CD14-positive monocyte (primary cell): ENCODE data around the gene DUSP9. TPM values are rescaled to one million over a fixed set of nuclear protein-coding genes. Genes with fewer than 3 reads are reported as not detected.

Source experiments
- DNase-seq, 3 donors: peaks; one replicate each; pipeline ENCODE4 v3.0.0-alpha.2; 2011 to 2022
- H2AFZ ChIP-seq: 2 replicates; pipeline ENCODE4 v1.6.0; 2012; ENCODE audit warnings: mild to moderate bottlenecking, low read depth, low read length, inconsistent platforms; ENCODE audit not compliant: insufficient read depth, poor library complexity, severe bottlenecking
- H3K27ac ChIP-seq, 2 donors: 1 replicate in 1 of 2; 2 replicates in 1 of 2; pipeline ENCODE4 v1.5.1; 2012 to 2013; ENCODE audit warnings: low read length in 2 of 2, control low read depth in 1 of 2, inconsistent platforms in 1 of 2, low read depth in 1 of 2, mild to moderate bottlenecking in 1 of 2
- H3K27me3 ChIP-seq, 2 donors: one replicate each; pipeline versions ENCODE4 v1.6.0 to v1.6.1; 2011 to 2013; ENCODE audit warnings: low read length in 2 of 2; ENCODE audit not compliant: control insufficient read depth in 2 of 2, insufficient read depth in 2 of 2
- H3K36me3 ChIP-seq, 2 donors: replicated peaks in 1 of 2; 1 replicate in 1 of 2; 2 replicates in 1 of 2; pipeline versions ENCODE4 v1.5.1 to v1.6.1; 2012 to 2013; ENCODE audit warnings: low read length in 2 of 2, control low read depth in 1 of 2, inconsistent platforms in 1 of 2, mild to moderate bottlenecking in 1 of 2; ENCODE audit not compliant: insufficient read depth in 2 of 2, control insufficient read depth in 1 of 2
- H3K4me1 ChIP-seq, 2 donors: 1 replicate in 1 of 2; 2 replicates in 1 of 2; pipeline versions ENCODE4 v1.5.1 to v1.6.1; 2012 to 2013; ENCODE audit warnings: low read length in 2 of 2, control low read depth in 1 of 2, inconsistent platforms in 1 of 2, mild to moderate bottlenecking in 1 of 2, moderate library complexity in 1 of 2; ENCODE audit not compliant: insufficient read depth in 2 of 2, control insufficient read depth in 1 of 2
- H3K4me2 ChIP-seq: replicated peaks from 2 replicates; pipeline ENCODE3; 2012; ENCODE audit warnings: low read length, moderate library complexity, mild to moderate bottlenecking; ENCODE audit not compliant: poor library complexity, severe bottlenecking; ENCODE audit errors: extremely low read depth
- H3K4me3 ChIP-seq, 3 experiments: fragments of 200-600 bp in 1 of 3; sonication (generic) in 1 of 3; replicated peaks in 1 of 3; 1 replicate in 2 of 3; 2 replicates in 1 of 3; pipeline ENCODE4 v1.5.1; 2011 to 2013; ENCODE audit warnings: low read length in 3 of 3, mild to moderate bottlenecking in 3 of 3, control low read depth in 2 of 3, low read depth in 2 of 3, inconsistent platforms in 1 of 3, moderate library complexity in 1 of 3
- H3K79me2 ChIP-seq: 2 replicates; pipeline ENCODE4 v1.6.0; 2012; ENCODE audit warnings: mild to moderate bottlenecking, control low read depth, inconsistent platforms, low read length, moderate library complexity; ENCODE audit not compliant: insufficient read depth
- H3K9ac ChIP-seq: 2 replicates; pipeline ENCODE4 v1.6.0; 2017; ENCODE audit warnings: low read length, mild to moderate bottlenecking; ENCODE audit not compliant: insufficient read depth, poor library complexity, severe bottlenecking
- H3K9me3 ChIP-seq, 2 donors: replicated peaks in 1 of 2; 1 replicate in 1 of 2; 2 replicates in 1 of 2; pipeline versions ENCODE4 v1.5.1 to v1.6.1; 2012 to 2013; ENCODE audit warnings: low read length in 2 of 2, control low read depth in 1 of 2; ENCODE audit not compliant: control insufficient read depth in 1 of 2, insufficient read depth in 1 of 2
- H4K20me1 ChIP-seq: 2 replicates; pipeline ENCODE4 v1.6.0; 2012; ENCODE audit warnings: mild to moderate bottlenecking, low read length, control low read depth, moderate library complexity; ENCODE audit not compliant: insufficient read depth
- H3K27ac Mint-ChIP-seq, 7 donors: one replicate each; pipeline ENCODE4 v1.8.0; 2020; ENCODE audit warnings: mild to moderate bottlenecking in 7 of 7, mixed read lengths in 7 of 7, moderate library complexity in 6 of 7, inconsistent platforms in 2 of 7
- H3K27me3 Mint-ChIP-seq, 3 donors: one replicate each; pipeline ENCODE4 v1.8.0; 2021 to 2022; ENCODE audit warnings: low read depth in 3 of 3, mild to moderate bottlenecking in 3 of 3, mixed read lengths in 3 of 3, moderate library complexity in 3 of 3, inconsistent platforms in 1 of 3
- H3K36me3 Mint-ChIP-seq, 2 donors: one replicate each; pipeline ENCODE4 v1.8.0; 2020; ENCODE audit warnings: mixed read lengths in 2 of 2, inconsistent platforms in 1 of 2, mild to moderate bottlenecking in 1 of 2
- H3K4me1 Mint-ChIP-seq: one replicate; pipeline ENCODE4 v1.8.0; 2020; ENCODE audit warnings: mild to moderate bottlenecking, mixed read lengths
- H3K4me3 Mint-ChIP-seq, 2 donors: one replicate each; pipeline ENCODE4 v1.8.0; 2020; ENCODE audit warnings: mild to moderate bottlenecking in 2 of 2, mixed read lengths in 2 of 2, moderate library complexity in 1 of 2
- H3K9me3 Mint-ChIP-seq, 7 donors: one replicate each; pipeline ENCODE4 v1.8.0; 2020 to 2022; ENCODE audit warnings: mixed read lengths in 7 of 7, mild to moderate bottlenecking in 6 of 7, moderate library complexity in 6 of 7, inconsistent platforms in 2 of 7
- CTCF ChIP-seq: fragments of 200-600 bp; IDR thresholded peaks from one replicate; pipeline ENCODE4 v1.8.0; 2022; ENCODE audit warnings: antibody characterized with exemption, mild to moderate bottlenecking
- WGBS: methylation state at CpG from one replicate; pipeline ENCODE4 v1.1.5; 2013; ENCODE audit warnings: missing lambda C conversion rate; ENCODE audit not compliant: insufficient coverage; 5-methylcytosine and 5-hydroxymethylcytosine counted together
- intact Hi-C, 2 donors: fragments of 100-400 bp; cut with micrococcal nuclease; formaldehyde crosslinking; loops; one replicate each; pipeline versions ENCODE4 v1.15.0 to v1.15.1; 2023
- polyA plus RNA-seq, 3 donors: library from polyadenylated mRNA; depleted of rRNA in 1 of 3; unstranded in 2 of 3; stranded (reverse) in 1 of 3; fragments of 300-500 nt in 2 of 3; fragments of >200 nt in 1 of 3; fragmentation: Illumina TruSeq in 2 of 3; gene quantifications; 1 replicate in 2 of 3; 2 replicates in 1 of 3; pipeline ENCODE4 v1.2.3, GENCODE V29; 2012 to 2021

DUSP9 gene
- polyA plus RNA-seq, 3 donors = not detected

GRCh38 chrX:153624196-153625091 is 22.6 kb upstream of the DUSP9 start:
- peaks cover 0 to 3% (median 0%) of the 10 kb centered on the region in 7 donors for H3K9me3 Mint-ChIP-seq
- TF ChIP-seq CTCF = no peak
- 90% methylated on average over 4 of the region's 15 CpGs for WGBS

GRCh38 chrX:153625271-153626024 is 21.6 kb upstream of the DUSP9 start:
- no peak overlapping the region for H3K9ac ChIP-seq
- Mint-ChIP-seq H3K36me3 (no peaks in the 10 kb centered on the region), H3K27ac (no peak overlapping the region), H3K4me1 (no peaks in the 10 kb centered on the region), H3K27me3 (peaks cover 5 to 10% (median 6%) of the 10 kb centered on the region in 3 donors), H3K4me3 (no peak overlapping the region), H3K9me3 (peaks cover 0 to 7% (median 0%) of the 10 kb centered on the region in 7 donors)
- H3K9me3 ChIP-seq = no peaks in the 10 kb centered on the region
- no peak overlapping the region for H2AFZ ChIP-seq
- no peak for DNase-seq
- intact Hi-C loops = no loop called here
- H3K27me3 ChIP-seq = no peaks in the 10 kb centered on the region
- H3K4me2 ChIP-seq = no peak overlapping the region
- no peaks in the 10 kb centered on the region for H3K36me3 ChIP-seq
- H3K4me1 ChIP-seq = no peaks in the 10 kb centered on the region
- H3K79me2 ChIP-seq = no peaks in the 10 kb centered on the region
- no peak for TF ChIP-seq CTCF
- H4K20me1 ChIP-seq = no peaks in the 10 kb centered on the region
- WGBS = 94% methylated on average over 3 of the region's 21 CpGs
- H3K27ac ChIP-seq = no peak overlapping the region
- no peak overlapping the region for H3K4me3 ChIP-seq

More at GRCh38 chrX:153624196-153625091, 22.6 kb upstream of the DUSP9 start:
- no peak overlapping the region for H3K4me2 ChIP-seq
- H3K27ac ChIP-seq = no peak overlapping the region
- H3K9me3 ChIP-seq = no peaks in the 10 kb centered on the region
- no peaks in the 10 kb centered on the region for H3K79me2 ChIP-seq
- intact Hi-C loops = no loop called here
- Mint-ChIP-seq H3K4me1 (no peaks in the 10 kb centered on the region), H3K4me3 (no peak overlapping the region), H3K27me3 (peaks cover 3 to 7% (median 5%) of the 10 kb centered on the region in 3 donors), H3K36me3 (no peaks in the 10 kb centered on the region), H3K27ac (no peak overlapping the region)
- H3K4me3 ChIP-seq = no peak overlapping the region
- no peaks in the 10 kb centered on the region for H3K27me3 ChIP-seq
- H3K4me1 ChIP-seq = no peaks in the 10 kb centered on the region
- H3K36me3 ChIP-seq = no peaks in the 10 kb centered on the region
- DNase-seq = no peak
- no peak overlapping the region for H3K9ac ChIP-seq
- H4K20me1 ChIP-seq = no peaks in the 10 kb centered on the region
- no peak overlapping the region for H2AFZ ChIP-seq
